Measurements from ENCODE around the gene STXBP1. TPM values are rescaled to one million over a fixed set of nuclear protein-coding genes. Genes with fewer than 3 reads are reported as not detected.

Gene STXBP1
- total and polyA plus RNA-seq, 7 experiments from 2014 or later, result 3.0 to 17.8 (median 13.5) TPM

DNA sequence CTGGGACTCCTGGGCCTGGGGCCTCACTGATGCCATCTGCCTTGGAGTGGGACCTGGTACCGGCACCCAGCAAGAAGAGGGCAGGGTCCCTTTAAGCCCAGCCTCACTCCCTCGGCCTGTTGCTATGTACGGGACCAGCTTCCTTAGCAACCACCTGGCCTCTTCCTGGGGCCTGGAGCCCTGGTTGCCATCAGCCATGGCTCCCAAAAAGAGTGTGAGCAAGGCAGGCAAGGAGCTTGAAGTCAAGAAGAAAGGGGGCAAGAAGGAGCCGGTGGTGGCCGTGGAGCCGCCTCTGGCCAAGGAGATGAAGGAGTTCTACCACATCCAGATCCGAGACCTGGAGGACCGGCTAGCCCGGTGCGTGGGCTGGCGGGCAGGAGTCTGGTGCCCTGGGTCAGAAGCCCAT, 94.8 kb downstream of the STXBP1 start, which contains the start of gene CFAP157:
Gene CFAP157 (plus strand): TSS at position 153 of the 406 bp plus-strand sequence. CDS start 44 bp downstream, at position 197.
- H3K4me1 ChIP-seq (ENCODE audit: control insufficient read depth in 2 of 2, insufficient read depth in 2 of 2, low read length in 2 of 2), result peaks cover 0 to 15% of the 10 kb centered on the region in 2 donors
- no peak within 1 kb of the TSS for H3K27ac ChIP-seq (ENCODE audit: low read depth, low read length)
- DNase-seq, result no peak
- H3K27me3 Mint-ChIP-seq, result no peaks in the 10 kb centered on the region
- no peak for ATAC-seq
- intact Hi-C loops (cut with micrococcal nuclease), result no loop called here
- peak within 1 kb of the TSS in 4 of 9 donors; percentile 45 to 67 (median 52) for H3K27ac Mint-ChIP-seq
- no peak within 1 kb of the TSS for H3K4me3 ChIP-seq (ENCODE audit: low read length)
- no peaks in the 10 kb centered on the region for H3K36me3 ChIP-seq (ENCODE audit: control insufficient read depth in 2 of 3, insufficient read depth in 3 of 3, low read length in 3 of 3)
- peaks cover 0 to 2% (median 0%) of the 10 kb centered on the region in 11 donors for H3K9me3 Mint-ChIP-seq
- peaks cover 0 to 7% (median 0%) of the 10 kb centered on the region in 5 donors for H3K36me3 Mint-ChIP-seq
- H3K9me3 ChIP-seq (ENCODE audit: control insufficient read depth in 2 of 3, low read length in 3 of 3), result peaks cover 0 to 4% (median 0%) of the 10 kb centered on the region in 3 experiments
- H3K4me3 Mint-ChIP-seq, result no peak within 1 kb of the TSS
- ChIA-PET CTCF (no interaction called here), POLR2A (interaction anchor here (1.8 kb wide), 1 partner anchor 10 kb away, joined by 5 read pairs; no protein-coding TSS in a partner anchor)
- peaks cover 15 to 29% (median 19%) of the 10 kb centered on the region in 7 donors for H3K4me1 Mint-ChIP-seq
- H3K27me3 ChIP-seq (ENCODE audit: control insufficient read depth in 2 of 2, insufficient read depth in 2 of 2, low read length in 2 of 2), result no peaks in the 10 kb centered on the region

DNA sequence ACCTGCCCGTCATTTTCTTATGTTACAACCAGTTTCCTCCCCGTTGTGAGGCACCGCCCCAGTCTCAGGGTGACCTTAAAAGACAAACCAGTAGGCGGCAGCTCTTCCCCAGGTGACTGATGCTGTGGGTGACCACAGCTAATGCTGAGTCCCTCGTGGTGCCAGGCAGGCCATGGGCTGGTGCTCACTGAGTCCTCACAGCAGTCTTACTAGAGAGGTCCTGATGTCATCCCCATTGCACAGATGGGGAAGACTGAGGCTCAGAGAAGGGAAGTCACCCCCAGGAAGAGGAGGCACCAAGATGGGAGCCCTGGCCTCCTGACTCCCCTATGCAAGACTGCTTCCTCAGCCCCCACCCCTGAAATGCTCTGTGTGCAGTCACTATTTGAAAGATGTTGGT, 95.7 kb downstream of the STXBP1 start:
- Histone ChIP-seq H3K27me3 (ENCODE audit: control insufficient read depth in 2 of 2, insufficient read depth in 2 of 2, low read length in 2 of 2) (no peaks in the 10 kb centered on the region), H3K36me3 (ENCODE audit: control insufficient read depth in 2 of 3, insufficient read depth in 3 of 3, low read length in 3 of 3) (no peaks in the 10 kb centered on the region), H3K27ac (ENCODE audit: low read depth, low read length) (no peak overlapping the region), H3K4me1 (ENCODE audit: control insufficient read depth in 2 of 2, insufficient read depth in 2 of 2, low read length in 2 of 2) (peaks cover 0 to 15% of the 10 kb centered on the region in 2 donors), H3K4me3 (ENCODE audit: low read length) (no peak overlapping the region), H3K9me3 (ENCODE audit: control insufficient read depth in 2 of 3, low read length in 3 of 3) (peaks cover 0 to 4% (median 0%) of the 10 kb centered on the region in 3 experiments)
- peaks cover 15 to 33% (median 22%) of the 10 kb centered on the region in 7 donors for H3K4me1 Mint-ChIP-seq
- intact Hi-C loops (cut with micrococcal nuclease), result no loop called here
- peak overlapping the region in 3 of 9 donors; percentile 45 to 67 (median 51) for H3K27ac Mint-ChIP-seq
- H3K9me3 Mint-ChIP-seq, result peaks cover 0 to 2% (median 0%) of the 10 kb centered on the region in 11 donors
- DNase-seq (no peak), ATAC-seq (peak; percentile 76)
- no peak overlapping the region for H3K4me3 Mint-ChIP-seq
- ChIA-PET CTCF (no interaction called here), POLR2A (interaction anchor here (1.8 kb wide), 1 partner anchor 9 kb away, joined by 5 read pairs; no protein-coding TSS in a partner anchor)
- peaks cover 0 to 7% (median 0%) of the 10 kb centered on the region in 5 donors for H3K36me3 Mint-ChIP-seq
- no peaks in the 10 kb centered on the region for H3K27me3 Mint-ChIP-seq

DNA sequence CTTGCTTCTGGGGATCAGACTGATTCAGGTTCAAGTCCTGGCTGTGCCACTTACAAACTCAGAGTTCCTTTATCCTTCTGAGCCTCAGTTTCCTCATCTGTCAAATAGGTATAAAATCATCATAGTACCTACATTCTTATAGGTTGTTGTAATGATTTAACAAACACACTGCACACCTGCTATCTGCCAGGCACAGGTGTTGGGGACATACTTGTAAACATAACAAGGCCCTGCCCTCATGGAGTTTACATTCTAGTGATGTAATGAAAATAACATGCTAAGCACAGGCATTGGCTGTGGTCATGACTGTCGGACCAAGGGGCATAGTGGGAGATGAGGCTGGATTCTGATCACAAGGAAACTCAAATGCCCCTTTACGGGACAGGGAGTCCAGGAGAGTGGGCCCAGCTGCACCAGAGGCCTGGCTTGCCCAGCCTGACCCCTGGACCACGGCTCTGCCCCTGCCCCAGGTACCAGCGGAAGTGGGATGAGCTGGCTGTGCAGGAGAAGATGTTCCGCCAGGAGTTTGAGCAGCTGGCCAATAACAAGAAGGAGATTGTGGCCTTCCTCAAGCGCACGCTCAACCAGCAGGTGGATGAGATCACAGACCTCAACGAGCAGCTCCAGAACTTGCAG, 97.0 kb downstream of the STXBP1 start:
- peaks cover 0 to 4% (median 0%) of the 10 kb centered on the region in 3 experiments for H3K9me3 ChIP-seq (ENCODE audit: control insufficient read depth in 2 of 3, low read length in 3 of 3)
- Mint-ChIP-seq H3K4me3 (no peak overlapping the region), H3K27me3 (no peaks in the 10 kb centered on the region), H3K27ac (peak overlapping the region in 1 of 9 donors; percentile 57), H3K9me3 (peaks cover 0 to 2% (median 0%) of the 10 kb centered on the region in 11 donors), H3K4me1 (peaks cover 15 to 33% (median 22%) of the 10 kb centered on the region in 7 donors), H3K36me3 (peaks cover 0 to 7% (median 0%) of the 10 kb centered on the region in 5 donors)
- no peak for ATAC-seq
- H3K36me3 ChIP-seq (ENCODE audit: control insufficient read depth in 2 of 3, insufficient read depth in 3 of 3, low read length in 3 of 3), result no peaks in the 10 kb centered on the region
- H3K4me3 ChIP-seq (ENCODE audit: low read length), result no peak overlapping the region
- CTCF ChIA-PET, result interaction anchor here (0.5 kb wide), 1 partner anchor 211 kb away, joined by 3 read pairs; no protein-coding TSS in a partner anchor
- H3K27me3 ChIP-seq (ENCODE audit: control insufficient read depth in 2 of 2, insufficient read depth in 2 of 2, low read length in 2 of 2), result no peaks in the 10 kb centered on the region
- POLR2A ChIA-PET, result interaction anchor here (1.2 kb wide), 1 partner anchor 88 kb away, joined by 6 read pairs; no protein-coding TSS in a partner anchor
- no peak overlapping the region for H3K27ac ChIP-seq (ENCODE audit: low read depth, low read length)
- intact Hi-C loops (cut with micrococcal nuclease), result no loop called here
- no peak for DNase-seq
- H3K4me1 ChIP-seq (ENCODE audit: control insufficient read depth in 2 of 2, insufficient read depth in 2 of 2, low read length in 2 of 2), result peaks cover 3 to 15% of the 10 kb centered on the region in 2 donors

DNA sequence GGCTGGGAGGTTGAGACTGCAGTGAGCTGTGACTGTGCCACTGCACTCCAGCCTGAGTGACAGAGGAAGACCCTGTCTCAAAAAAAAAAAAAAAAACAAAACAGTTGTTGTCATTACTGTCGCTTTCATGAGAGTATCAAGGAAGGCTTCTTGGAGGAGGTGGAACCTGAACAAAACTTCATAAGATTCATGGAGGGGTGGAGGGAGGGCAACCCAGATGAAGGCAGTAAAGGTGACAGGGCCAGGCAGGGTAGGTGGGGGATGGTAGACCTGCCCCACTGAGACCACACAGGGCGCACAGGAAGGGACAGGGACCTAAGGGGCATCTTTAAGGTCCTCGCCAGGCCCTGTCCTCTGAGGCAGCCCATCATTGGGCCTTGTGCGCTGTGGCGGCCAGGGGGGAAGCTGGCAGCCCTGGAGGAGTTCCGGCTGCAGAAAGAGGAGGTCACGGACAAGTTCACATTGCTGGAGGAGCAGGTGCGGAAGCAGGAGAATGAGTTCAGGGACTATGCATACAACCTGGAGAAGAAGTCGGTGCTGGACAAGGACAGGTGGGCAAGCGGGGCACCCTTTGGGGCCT, 98.2 kb downstream of the STXBP1 start:
- Histone ChIP-seq H3K9me3 (ENCODE audit: control insufficient read depth in 2 of 3, low read length in 3 of 3) (peaks cover 0 to 4% (median 0%) of the 10 kb centered on the region in 3 experiments), H3K27ac (ENCODE audit: low read depth, low read length) (no peak overlapping the region), H3K4me1 (ENCODE audit: control insufficient read depth in 2 of 2, insufficient read depth in 2 of 2, low read length in 2 of 2) (peaks cover 9 to 15% of the 10 kb centered on the region in 2 donors), H3K36me3 (ENCODE audit: control insufficient read depth in 2 of 3, insufficient read depth in 3 of 3, low read length in 3 of 3) (peaks cover 0 to 2% (median 0%) of the 10 kb centered on the region in 3 experiments), H3K4me3 (ENCODE audit: low read length) (no peak overlapping the region), H3K27me3 (ENCODE audit: control insufficient read depth in 2 of 2, insufficient read depth in 2 of 2, low read length in 2 of 2) (no peaks in the 10 kb centered on the region)
- no peaks in the 10 kb centered on the region for H3K27me3 Mint-ChIP-seq
- H3K9me3 Mint-ChIP-seq, result peaks cover 0 to 2% (median 0%) of the 10 kb centered on the region in 11 donors
- peak overlapping the region in 2 of 10 donors; percentile 24 to 43 for H3K4me3 Mint-ChIP-seq
- CTCF ChIA-PET, result no interaction called here
- H3K36me3 Mint-ChIP-seq, result peaks cover 0 to 7% (median 0%) of the 10 kb centered on the region in 5 donors
- no peak overlapping the region for H3K27ac Mint-ChIP-seq
- intact Hi-C loops (cut with micrococcal nuclease), result no loop called here
- peaks cover 16 to 39% (median 25%) of the 10 kb centered on the region in 7 donors for H3K4me1 Mint-ChIP-seq
- ATAC-seq, result no peak
- POLR2A ChIA-PET, result interaction anchor here (0.8 kb wide), 1 partner anchor 13 kb away, joined by 4 read pairs; no protein-coding TSS in a partner anchor
- no peak for DNase-seq

DNA sequence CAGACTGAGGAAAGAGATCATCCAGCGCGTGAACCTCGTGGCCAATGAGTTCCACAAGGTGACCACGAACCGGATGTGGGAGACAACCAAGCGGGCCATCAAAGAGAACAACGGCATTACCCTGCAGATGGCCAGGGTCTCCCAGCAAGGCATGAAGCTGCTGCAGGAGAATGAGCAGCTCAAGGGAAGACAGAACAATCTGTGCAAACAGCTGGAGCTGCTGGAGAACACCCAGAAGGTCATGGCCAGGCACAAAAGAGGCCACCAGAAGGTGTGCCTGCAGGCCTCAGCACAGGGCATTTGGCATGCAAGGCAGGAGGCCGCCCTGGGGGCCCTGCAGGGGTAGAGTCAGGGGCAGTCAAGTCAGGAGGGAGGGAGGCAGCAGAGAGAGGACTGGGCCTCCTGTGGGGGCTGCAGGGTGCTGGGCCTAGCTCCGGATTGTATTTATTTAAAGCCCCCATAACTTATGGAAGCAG, 99.2 kb downstream of the STXBP1 start:
- Histone ChIP-seq H3K4me1 (ENCODE audit: control insufficient read depth in 2 of 2, insufficient read depth in 2 of 2, low read length in 2 of 2) (peaks cover 13 to 20% of the 10 kb centered on the region in 2 donors), H3K27ac (ENCODE audit: low read depth, low read length) (no peak overlapping the region), H3K27me3 (ENCODE audit: control insufficient read depth in 2 of 2, insufficient read depth in 2 of 2, low read length in 2 of 2) (no peaks in the 10 kb centered on the region), H3K4me3 (ENCODE audit: low read length) (no peak overlapping the region), H3K36me3 (ENCODE audit: control insufficient read depth in 2 of 3, insufficient read depth in 3 of 3, low read length in 3 of 3) (peaks cover 0 to 5% (median 0%) of the 10 kb centered on the region in 3 experiments), H3K9me3 (ENCODE audit: control insufficient read depth in 2 of 3, low read length in 3 of 3) (peaks cover 0 to 4% (median 0%) of the 10 kb centered on the region in 3 experiments)
- Mint-ChIP-seq H3K9me3 (peaks cover 0 to 2% (median 0%) of the 10 kb centered on the region in 11 donors), H3K4me3 (peak overlapping the region in 5 of 10 donors; percentile 6 to 43 (median 14)), H3K27ac (peak overlapping the region in 1 of 9 donors; percentile 59), H3K27me3 (no peaks in the 10 kb centered on the region), H3K36me3 (peaks cover 0 to 7% (median 0%) of the 10 kb centered on the region in 5 donors), H3K4me1 (peaks cover 22 to 48% (median 30%) of the 10 kb centered on the region in 7 donors)
- intact Hi-C loops (cut with micrococcal nuclease), result no loop called here
- DNase-seq (no peak), ATAC-seq (no peak)
- ChIA-PET POLR2A (no interaction called here), CTCF (interaction anchor here (1.0 kb wide), 1 partner anchor 23 kb away, joined by 4 read pairs; the partner anchor contains the start of gene TOR2A)

- POLR2A ChIA-PET, result no interaction called here
- no peak overlapping the region for H3K4me3 ChIP-seq (ENCODE audit: low read length)
- H3K27me3 Mint-ChIP-seq, result no peaks in the 10 kb centered on the region
- no peak overlapping the region for H3K27ac ChIP-seq (ENCODE audit: low read depth, low read length)
- DNase-seq (no peak), ATAC-seq (no peak)
- H3K36me3 Mint-ChIP-seq, result peaks cover 0 to 7% (median 0%) of the 10 kb centered on the region in 5 donors
- CTCF ChIA-PET, result interaction anchor here (1.0 kb wide), 1 partner anchor 23 kb away, joined by 4 read pairs; the partner anchor contains the start of gene TOR2A
- H3K4me1 Mint-ChIP-seq, result peaks cover 20 to 48% (median 29%) of the 10 kb centered on the region in 7 donors
- peaks cover 0 to 2% (median 0%) of the 10 kb centered on the region in 11 donors for H3K9me3 Mint-ChIP-seq
- peaks cover 14 to 22% of the 10 kb centered on the region in 2 donors for H3K4me1 ChIP-seq (ENCODE audit: control insufficient read depth in 2 of 2, insufficient read depth in 2 of 2, low read length in 2 of 2)
- peak overlapping the region in 2 of 10 donors; percentile 9 to 47 for H3K4me3 Mint-ChIP-seq
- intact Hi-C loops (cut with micrococcal nuclease), result no loop called here
- H3K27ac Mint-ChIP-seq, result no peak overlapping the region
- H3K27me3 ChIP-seq (ENCODE audit: control insufficient read depth in 2 of 2, insufficient read depth in 2 of 2, low read length in 2 of 2), result no peaks in the 10 kb centered on the region
- peaks cover 0 to 5% (median 0%) of the 10 kb centered on the region in 3 experiments for H3K36me3 ChIP-seq (ENCODE audit: control insufficient read depth in 2 of 3, insufficient read depth in 3 of 3, low read length in 3 of 3)
- peaks cover 0 to 4% (median 0%) of the 10 kb centered on the region in 3 experiments for H3K9me3 ChIP-seq (ENCODE audit: control insufficient read depth in 2 of 3, low read length in 3 of 3)
Observed at GRCh38 chr9:127711831-127712274, 99.8 kb downstream of the STXBP1 start.
